GM12878 (cell line): Measurements from ENCODE around the gene SLC24A3.

Experiments
- CEBPB ChIP-seq, 2 experiments: fragments of 150-350 bp in 1 of 2; IDR thresholded peaks; 2 replicates each; pipeline ENCODE4 v1.6.1; 2012 to 2014; ENCODE audit warnings: low read depth in 2 of 2, low read length in 2 of 2, borderline replicate concordance in 1 of 2, inconsistent platforms in 1 of 2
- CTCF ChIP-seq, 3 experiments: IDR thresholded peaks in 2 of 3; conservative IDR thresholded peaks in 1 of 3; 2 replicates each; pipeline ENCODE4 v1.5.1; 2011; ENCODE audit warnings: low read depth in 3 of 3, low read length in 3 of 3, mild to moderate bottlenecking in 3 of 3, control low read depth in 2 of 3, moderate library complexity in 2 of 3, inconsistent platforms in 1 of 3, mixed read lengths in 1 of 3; ENCODE audit not compliant: control insufficient read depth in 2 of 3, insufficient read depth in 1 of 3; ENCODE audit errors: extremely low read depth in 1 of 3
- CUX1 ChIP-seq: IDR thresholded peaks from 2 replicates; pipeline ENCODE4 v1.6.1; 2012; ENCODE audit warnings: improper control_type of control experiment, low read depth, low read length; ENCODE audit not compliant: insufficient replicate concordance
- SPI1 ChIP-seq: IDR thresholded peaks from 2 replicates; pipeline ENCODE4 v1.6.1; 2011; ENCODE audit warnings: low read depth, mild to moderate bottlenecking, low read length, moderate library complexity, borderline replicate concordance; ENCODE audit not compliant: insufficient read depth
- SREBF1 ChIP-seq: IDR thresholded peaks from 2 replicates; pipeline ENCODE4 v1.6.1; 2012; ENCODE audit warnings: mild to moderate bottlenecking, low read length
- USF2 ChIP-seq: IDR thresholded peaks from 2 replicates; pipeline ENCODE4 v1.6.1; 2011; ENCODE audit warnings: low read depth, low read length, improper control_type of control experiment, borderline replicate concordance
- ZNF274 ChIP-seq: IDR thresholded peaks from one replicate; pipeline ENCODE4 v1.8.0; 2011; ENCODE audit not compliant: insufficient read length, insufficient read depth

GRCh38 chr20:19617256-19617655 lies 404.8 kb downstream of the SLC24A3 start:
- TF ChIP-seq CTCF (IDR thresholded peaks at IDR 0.05 in 2 of 3, conservative IDR thresholded peaks at IDR 0.05 in 1 of 3; ENCODE audit: control insufficient read depth in 2 of 3, extremely low read depth in 1 of 3, insufficient read depth in 1 of 3, low read depth in 3 of 3, low read length in 3 of 3) (no peak), ZNF274 (no peak), CEBPB (IDR thresholded peaks at IDR 0.05; ENCODE audit: borderline replicate concordance in 1 of 2, low read depth in 2 of 2, low read length in 2 of 2) (no peak), USF2 (no peak), CUX1 (no peak), SREBF1 (no peak), SPI1 (no peak)
